Astrocyte (in vitro differentiated cells and primary cell): ENCODE results near the gene PCBP3.

Experiments used
- EZH2 ChIP-seq: IDR thresholded peaks from 2 replicates; pipeline ENCODE4 v1.6.1; 2012; ENCODE audit warnings: mild to moderate bottlenecking, low read length, inconsistent platforms; ENCODE audit not compliant: insufficient read depth
- TF ChIP-seq, protein P1 (sequence below): IDR thresholded peaks from 2 replicates; pipeline ENCODE4 v1.5.1; 2011; ENCODE audit warnings: low read depth, mild to moderate bottlenecking, inconsistent platforms, low read length, moderate library complexity; ENCODE audit not compliant: insufficient read depth

DNA sequence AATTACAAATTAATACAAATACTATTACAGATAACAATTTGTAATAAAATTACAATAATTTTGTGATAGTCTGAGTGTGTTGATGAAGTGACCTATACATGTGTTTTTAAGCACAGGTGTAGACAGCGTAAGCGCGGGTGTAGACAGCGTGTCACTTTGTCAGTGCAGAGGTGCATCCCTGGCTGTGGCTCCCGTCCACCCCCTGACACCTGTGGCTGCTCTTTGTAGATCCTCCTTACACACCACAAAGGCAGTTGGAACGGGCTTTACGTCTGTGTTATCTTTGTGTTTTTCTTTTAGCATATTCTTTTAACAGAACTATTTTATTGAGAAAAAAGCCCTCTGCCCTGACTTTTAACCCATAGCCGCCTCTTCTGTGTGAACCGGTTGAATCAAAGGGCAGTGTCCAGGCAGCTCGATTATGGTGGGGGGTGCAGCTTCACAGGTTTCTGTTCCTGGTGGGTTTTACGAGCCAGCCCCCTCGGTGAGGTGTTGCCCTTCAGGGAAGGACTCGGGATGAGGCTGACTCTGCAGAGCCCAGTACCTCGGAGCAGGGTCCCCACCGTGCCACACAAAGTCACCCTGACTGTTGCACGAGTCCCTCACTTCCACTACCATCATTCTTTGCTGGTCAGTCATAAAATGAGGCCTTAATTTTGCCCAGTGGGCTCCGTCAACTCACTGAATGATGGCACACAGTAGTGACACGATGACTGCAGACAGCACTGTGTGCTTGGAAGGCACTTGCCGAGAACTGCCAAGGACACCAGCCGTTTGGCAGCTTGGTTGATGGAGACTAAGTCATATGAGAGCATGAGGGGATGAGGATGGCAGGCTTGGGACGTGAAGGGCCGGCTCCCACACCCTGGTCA lies 251.6 kb downstream of the PCBP3 start:
- TF ChIP-seq, protein P1, sequence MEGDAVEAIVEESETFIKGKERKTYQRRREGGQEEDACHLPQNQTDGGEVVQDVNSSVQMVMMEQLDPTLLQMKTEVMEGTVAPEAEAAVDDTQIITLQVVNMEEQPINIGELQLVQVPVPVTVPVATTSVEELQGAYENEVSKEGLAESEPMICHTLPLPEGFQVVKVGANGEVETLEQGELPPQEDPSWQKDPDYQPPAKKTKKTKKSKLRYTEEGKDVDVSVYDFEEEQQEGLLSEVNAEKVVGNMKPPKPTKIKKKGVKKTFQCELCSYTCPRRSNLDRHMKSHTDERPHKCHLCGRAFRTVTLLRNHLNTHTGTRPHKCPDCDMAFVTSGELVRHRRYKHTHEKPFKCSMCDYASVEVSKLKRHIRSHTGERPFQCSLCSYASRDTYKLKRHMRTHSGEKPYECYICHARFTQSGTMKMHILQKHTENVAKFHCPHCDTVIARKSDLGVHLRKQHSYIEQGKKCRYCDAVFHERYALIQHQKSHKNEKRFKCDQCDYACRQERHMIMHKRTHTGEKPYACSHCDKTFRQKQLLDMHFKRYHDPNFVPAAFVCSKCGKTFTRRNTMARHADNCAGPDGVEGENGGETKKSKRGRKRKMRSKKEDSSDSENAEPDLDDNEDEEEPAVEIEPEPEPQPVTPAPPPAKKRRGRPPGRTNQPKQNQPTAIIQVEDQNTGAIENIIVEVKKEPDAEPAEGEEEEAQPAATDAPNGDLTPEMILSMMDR = no peak
- TF ChIP-seq EZH2 = no peak
